Upper lobe of right lung (tissue), 1 donor: ENCODE results near the gene LYPD4. TPM values are rescaled to one million over a fixed set of nuclear protein-coding genes. Genes with fewer than 3 reads are reported as not detected.
"Not testable (repeated sequence)": the region's sequence is repeated elsewhere in the genome, so short reads cannot be mapped to it uniquely, and the experiment has no call there.

ENCODE experiments used
- ATAC-seq: fragments of 200-7000 bp; cut with Tn5 transposase; one replicate; pipeline ENCODE4 v1.9.1; 2020; ENCODE audit warnings: mild to moderate bottlenecking, moderate library complexity
- DNase-seq: peaks from one replicate; pipeline ENCODE4 v3.0.0-alpha.2; 2020
- H3K27ac ChIP-seq: fragments of 200-600 bp; one replicate; pipeline ENCODE4 v1.8.0; 2022
- H3K27me3 ChIP-seq: fragments of 200-600 bp; one replicate; pipeline ENCODE4 v1.8.0; 2022; ENCODE audit warnings: mild to moderate bottlenecking
- H3K36me3 ChIP-seq: fragments of 200-600 bp; one replicate; pipeline ENCODE4 v1.8.0; 2022
- H3K4me1 ChIP-seq: fragments of 200-600 bp; one replicate; pipeline ENCODE4 v1.8.0; 2022
- H3K4me3 ChIP-seq: fragments of 200-600 bp; one replicate; pipeline ENCODE4 v1.8.0; 2022; ENCODE audit warnings: mild to moderate bottlenecking
- H3K9me3 ChIP-seq: fragments of 200-600 bp; one replicate; pipeline ENCODE4 v1.8.0; 2022
- intact Hi-C: fragments of 100-400 bp; cut with DNase I; formaldehyde crosslinking; loops from one replicate; pipeline ENCODE4 v1.11.0; 2022
- microRNA-seq: library from miRNA; unstranded; fragments of <30 nt; microRNA quantifications from one replicate; pipeline ENCODE4 v1.2.0, GENCODE V29; 2020; ENCODE audit warnings: borderline microRNAs expressed
- total RNA-seq: library from RNA; stranded (reverse); fragmentation: NEBNext Ultra II Directional; extraction: Animal tissue kit (Norgen Biotek cat#: 25700); gene quantifications from one replicate; pipeline ENCODE4 v1.2.1, GENCODE V29; 2021
- TF ChIP-seq, protein P1 (sequence below): fragments of 200-600 bp; IDR thresholded peaks from one replicate; pipeline ENCODE4 v1.8.0; 2022; ENCODE audit warnings: antibody characterized with exemption
- donor health status: DM: no; HTN: yes; CAD: no; lungs with severe emphysema.

LYPD4 gene
- total RNA-seq, 1 donor from 2014 or later: not detected

DNA sequence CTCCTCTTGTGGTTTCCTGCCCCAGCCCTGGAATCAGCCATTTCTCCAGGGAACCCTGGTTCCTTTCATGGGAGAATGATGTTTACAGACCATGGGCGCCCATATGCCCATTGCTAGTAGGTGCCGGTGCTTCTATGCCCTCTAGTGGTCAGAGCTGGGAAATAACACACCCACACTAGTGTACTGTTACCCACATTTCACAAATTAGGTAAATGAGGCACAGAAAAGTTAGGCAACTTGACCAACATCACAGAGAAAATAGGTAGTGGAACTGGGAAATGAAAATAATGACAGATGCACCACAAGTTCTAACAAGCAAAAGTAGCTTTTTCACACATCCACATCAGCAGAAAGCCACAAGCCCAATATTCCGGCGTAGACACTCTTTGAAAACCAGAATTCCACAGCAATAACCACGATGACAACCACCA, 49.4 kb downstream of the LYPD4 start:
- ATAC-seq (peak; percentile 83), DNase-seq (no peak)
- TF ChIP-seq, protein P1, sequence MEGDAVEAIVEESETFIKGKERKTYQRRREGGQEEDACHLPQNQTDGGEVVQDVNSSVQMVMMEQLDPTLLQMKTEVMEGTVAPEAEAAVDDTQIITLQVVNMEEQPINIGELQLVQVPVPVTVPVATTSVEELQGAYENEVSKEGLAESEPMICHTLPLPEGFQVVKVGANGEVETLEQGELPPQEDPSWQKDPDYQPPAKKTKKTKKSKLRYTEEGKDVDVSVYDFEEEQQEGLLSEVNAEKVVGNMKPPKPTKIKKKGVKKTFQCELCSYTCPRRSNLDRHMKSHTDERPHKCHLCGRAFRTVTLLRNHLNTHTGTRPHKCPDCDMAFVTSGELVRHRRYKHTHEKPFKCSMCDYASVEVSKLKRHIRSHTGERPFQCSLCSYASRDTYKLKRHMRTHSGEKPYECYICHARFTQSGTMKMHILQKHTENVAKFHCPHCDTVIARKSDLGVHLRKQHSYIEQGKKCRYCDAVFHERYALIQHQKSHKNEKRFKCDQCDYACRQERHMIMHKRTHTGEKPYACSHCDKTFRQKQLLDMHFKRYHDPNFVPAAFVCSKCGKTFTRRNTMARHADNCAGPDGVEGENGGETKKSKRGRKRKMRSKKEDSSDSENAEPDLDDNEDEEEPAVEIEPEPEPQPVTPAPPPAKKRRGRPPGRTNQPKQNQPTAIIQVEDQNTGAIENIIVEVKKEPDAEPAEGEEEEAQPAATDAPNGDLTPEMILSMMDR: peak; percentile 79
- Histone ChIP-seq H3K27me3 (no peaks in the 10 kb centered on the region), H3K4me3 (no peak overlapping the region), H3K9me3 (no peaks in the 10 kb centered on the region), H3K27ac (no peak overlapping the region), H3K4me1 (no peaks in the 10 kb centered on the region), H3K36me3 (no peaks in the 10 kb centered on the region)
- intact Hi-C loops: no loop called here

DNA sequence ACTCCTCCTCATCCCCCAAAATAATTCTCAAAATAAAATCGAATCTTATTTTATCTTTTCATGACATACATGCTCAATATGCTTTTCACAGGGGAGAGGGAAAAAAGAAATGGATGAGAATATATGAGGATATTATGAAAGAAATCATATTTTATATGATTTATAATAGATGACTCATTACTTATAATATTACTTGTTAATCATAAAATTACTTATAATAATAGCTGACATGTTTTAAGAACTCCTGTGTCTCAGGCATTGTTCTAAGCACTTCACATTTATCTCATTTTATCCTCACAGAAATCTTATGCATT, 51.1 kb downstream of the LYPD4 start:
- TF ChIP-seq, protein P1: no peak
- no peaks in the 10 kb centered on the region for H3K27me3 ChIP-seq
- peak overlapping the region; percentile 24 for H3K27ac ChIP-seq
- intact Hi-C loops: no loop called here
- H3K9me3 ChIP-seq: no peaks in the 10 kb centered on the region
- H3K36me3 ChIP-seq: no peaks in the 10 kb centered on the region
- ATAC-seq: no peak
- no peak overlapping the region for H3K4me3 ChIP-seq
- no peak for DNase-seq
- no peaks in the 10 kb centered on the region for H3K4me1 ChIP-seq

DNA sequence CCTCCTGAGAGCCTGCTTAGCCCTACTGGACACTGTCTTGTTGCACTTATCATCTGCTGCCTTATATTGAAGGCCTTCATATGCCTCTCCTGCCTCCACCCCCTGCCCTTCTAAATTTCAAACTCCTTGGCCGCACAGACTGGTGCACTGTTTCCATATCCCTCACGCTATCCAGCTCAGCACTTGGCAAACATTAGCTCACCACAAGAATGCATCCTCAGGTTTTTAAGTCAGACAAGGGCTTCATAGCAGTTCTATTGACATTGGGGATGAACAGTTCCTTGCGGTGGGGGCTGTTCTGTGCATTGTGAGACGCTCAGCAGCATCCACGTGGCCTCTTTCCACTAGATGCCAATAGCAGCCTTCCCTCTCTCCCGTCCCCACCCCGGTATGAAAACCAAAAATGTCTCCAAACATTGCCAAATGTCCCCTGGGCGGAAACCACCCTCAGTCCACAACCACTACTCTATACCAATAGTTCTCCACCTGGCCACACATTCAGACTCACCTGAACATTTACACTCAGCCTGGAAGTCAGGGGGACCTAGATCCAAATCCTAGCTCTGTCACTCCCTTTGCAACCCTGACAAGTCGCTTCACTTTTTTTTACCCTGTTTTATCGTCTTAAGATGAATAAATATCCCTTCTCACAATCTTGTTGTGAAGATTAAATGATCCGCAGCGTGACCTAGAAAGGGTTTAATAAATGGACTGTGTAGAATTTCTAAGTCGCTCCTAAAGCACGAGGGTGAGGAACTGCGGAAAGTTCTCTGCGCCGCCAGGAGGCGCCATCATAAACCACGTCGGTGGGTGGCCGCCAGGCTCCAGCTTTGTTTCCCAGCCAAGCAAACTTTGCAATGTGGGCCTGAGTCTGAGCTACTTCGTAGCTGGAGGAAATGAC, 51.7 kb downstream of the LYPD4 start:
- Histone ChIP-seq H3K4me3 (no peak overlapping the region), H3K27ac (peak overlapping the region; percentile 24), H3K36me3 (no peaks in the 10 kb centered on the region), H3K4me1 (no peaks in the 10 kb centered on the region), H3K27me3 (no peaks in the 10 kb centered on the region), H3K9me3 (no peaks in the 10 kb centered on the region)
- peak; percentile 83 for ATAC-seq
- TF ChIP-seq, protein P1: peak; percentile 65
- peak; percentile 84 for DNase-seq
- intact Hi-C loops: no loop called here

DNA sequence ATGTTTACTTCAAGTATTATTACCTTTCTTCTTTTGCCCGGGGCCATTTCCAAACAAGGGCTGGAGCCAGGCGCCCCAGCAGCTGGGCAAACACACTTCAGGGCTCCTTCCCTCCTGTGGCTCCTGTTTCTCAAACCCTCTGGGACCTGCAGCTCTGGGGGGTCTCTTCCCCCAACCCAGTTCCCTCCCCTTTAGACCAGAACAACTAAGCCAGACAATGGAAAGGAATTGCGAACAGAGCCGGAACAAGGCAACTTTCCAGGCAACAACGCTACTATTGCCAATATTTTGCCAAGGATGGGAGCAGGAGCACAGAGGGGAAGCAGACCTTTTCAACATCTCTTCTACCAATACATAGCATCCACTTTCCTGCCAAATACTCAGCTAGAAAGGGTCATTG, 55.4 kb downstream of the LYPD4 start:
- intact Hi-C loops, H3K27ac ChIP-seq, DNase-seq, H3K4me3 ChIP-seq, H3K4me1 ChIP-seq, H3K9me3 ChIP-seq, ATAC-seq, H3K36me3 ChIP-seq: not testable (repeated sequence)
- peaks cover 12% of the 10 kb centered on the region for H3K27me3 ChIP-seq

DNA sequence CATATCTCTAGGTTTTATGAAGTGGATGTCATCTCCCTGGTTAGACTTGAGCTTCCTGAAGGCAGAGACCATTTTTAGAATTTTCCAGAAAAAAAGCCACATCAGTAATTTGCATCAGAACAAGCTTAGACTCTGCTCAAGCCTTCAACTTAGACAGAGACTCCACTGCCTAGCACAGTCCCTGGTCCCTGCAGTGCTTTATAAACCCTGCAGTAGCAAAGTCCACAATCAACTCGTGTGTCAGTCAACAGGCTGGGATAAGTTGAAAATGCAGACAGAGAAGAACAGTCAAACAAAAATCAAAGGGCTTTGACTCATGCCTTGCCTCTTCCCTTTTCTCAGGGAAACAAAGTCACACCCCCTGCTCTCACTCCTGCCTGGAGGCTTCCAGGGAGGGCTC, 56.0 kb downstream of the LYPD4 start:
- H3K36me3 ChIP-seq, DNase-seq, H3K9me3 ChIP-seq, H3K27ac ChIP-seq, intact Hi-C loops, H3K4me1 ChIP-seq, H3K4me3 ChIP-seq, ATAC-seq: not testable (repeated sequence)
- peaks cover 12% of the 10 kb centered on the region for H3K27me3 ChIP-seq

Small RNAs within 50 kb of the gene (microRNA-seq; reads per million reads assigned to microRNA genes)
- gene MIR6797: not detected

Other genes with a start within 250 kb of the LYPD4 start
- gene CEACAM4, start 217.6 kb downstream of the LYPD4 start, total RNA-seq: 4.6 TPM
- gene CEACAM7, start 156.4 kb downstream of the LYPD4 start, total RNA-seq: not detected
- gene CEACAM5, start 136.1 kb downstream of the LYPD4 start, total RNA-seq: 35.0 TPM
- 732 TPM for gene CEACAM6, start 89.2 kb downstream of the LYPD4 start, total RNA-seq
- gene CEACAM3, start 48.1 kb downstream of the LYPD4 start, total RNA-seq: 1.2 TPM
- gene DMRTC2, start 359 bp upstream of the LYPD4 start, total RNA-seq: not detected
- 1,667 TPM for gene RPS19, start 15.6 kb upstream of the LYPD4 start, total RNA-seq
- gene CD79A, start 32.6 kb upstream of the LYPD4 start, total RNA-seq: 1.4 TPM
- gene ARHGEF1, start 38.5 kb upstream of the LYPD4 start, total RNA-seq: 197 TPM
- gene ERFL, start 83.8 kb upstream of the LYPD4 start, total RNA-seq: 0.43 TPM
- 134 TPM for gene RABAC1, start 114.6 kb upstream of the LYPD4 start, total RNA-seq
- not detected for gene ATP1A3, start 149.5 kb upstream of the LYPD4 start, total RNA-seq
- gene GRIK5, start 225.5 kb upstream of the LYPD4 start, total RNA-seq: 0.29 TPM
- 13.6 TPM for gene ZNF574, start 231.5 kb upstream of the LYPD4 start, total RNA-seq